ENCODE results near the gene FBRSL1.
"Not testable (repeated sequence)": the region's sequence is repeated elsewhere in the genome, so short reads cannot be mapped to it uniquely, and the experiment has no call there.

FBRSL1 gene

DNA sequence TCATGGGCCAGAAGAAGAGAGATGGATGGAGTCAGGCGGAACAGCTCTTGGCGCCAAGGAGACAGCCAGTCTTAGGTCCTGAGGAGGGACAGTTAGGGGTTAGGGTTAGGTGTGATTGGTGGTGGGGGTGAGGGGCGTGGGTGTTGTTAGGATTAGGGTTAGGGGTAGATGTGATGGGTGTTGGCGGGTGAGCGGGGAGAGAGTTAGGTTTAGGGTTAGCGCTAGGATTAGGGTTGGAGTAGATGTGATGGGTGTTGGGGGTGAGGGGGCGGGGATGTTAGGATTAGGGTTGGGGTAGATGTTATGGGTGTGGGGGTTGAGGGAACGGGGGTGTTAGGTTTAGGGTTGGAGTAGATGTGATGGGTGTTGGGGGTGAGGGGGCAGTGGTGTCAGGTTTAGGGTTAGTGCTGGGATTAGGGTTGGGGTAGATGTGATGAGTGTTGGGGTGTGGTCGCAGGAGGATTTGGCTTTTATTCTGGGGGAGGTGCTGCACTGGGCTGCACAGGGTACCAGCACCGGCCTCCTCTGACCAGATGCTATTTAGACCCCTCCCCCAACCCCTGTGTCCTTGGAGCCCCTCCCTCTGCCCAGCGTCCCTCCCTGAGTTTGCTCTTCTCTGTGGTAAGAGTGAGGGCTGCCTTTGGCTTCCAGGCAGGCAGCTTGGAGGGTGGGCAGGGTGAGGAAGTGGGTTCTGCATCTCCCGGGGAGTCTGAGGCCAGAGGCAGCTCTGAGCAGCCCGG, 35.6 kb upstream of the FBRSL1 start:
- no peak for DNase-seq

DNA sequence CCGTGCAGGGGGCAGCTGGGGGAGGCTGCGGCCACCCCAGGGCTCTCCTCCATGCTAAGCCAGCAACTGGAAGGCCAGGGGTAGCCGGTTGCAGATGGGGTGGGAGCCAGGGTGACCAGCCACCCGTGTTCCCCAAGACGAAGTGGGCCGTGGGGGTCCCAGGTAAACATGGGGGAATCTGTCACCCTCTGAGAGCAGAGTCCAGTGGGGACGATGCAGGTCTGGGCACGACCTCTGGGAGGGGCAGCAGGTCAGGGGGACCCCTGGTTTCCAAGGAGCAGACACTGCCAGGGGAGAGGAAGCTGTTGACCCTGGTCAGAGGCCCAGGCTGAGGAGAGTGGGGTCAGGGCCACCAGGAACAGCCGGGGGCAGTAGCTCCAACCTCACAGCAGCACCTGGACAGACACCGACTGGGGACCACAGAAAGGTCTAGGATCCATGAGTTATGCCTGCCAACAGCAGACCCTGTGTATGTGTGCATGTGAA, 35.0 kb upstream of the FBRSL1 start:
- no peak for DNase-seq

DNA sequence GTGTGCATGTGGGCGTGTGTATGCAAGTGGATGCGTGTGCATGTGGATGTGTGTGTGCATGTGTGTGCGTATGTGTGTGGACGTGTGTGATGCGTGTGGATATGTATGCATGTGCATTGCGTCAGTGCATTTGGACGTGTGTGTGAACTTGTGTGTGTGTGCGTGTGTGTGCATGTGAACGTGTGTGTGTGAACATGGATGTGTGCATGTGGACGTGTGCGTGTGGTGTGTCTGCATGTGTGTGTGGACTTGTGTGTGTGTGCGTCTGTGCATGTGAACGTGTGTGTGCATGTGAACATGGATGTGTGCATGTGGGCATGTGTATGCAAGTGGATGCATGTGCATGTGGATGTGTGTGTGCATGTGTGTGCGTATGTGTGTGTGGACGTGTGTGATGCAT, 34.4 kb upstream of the FBRSL1 start:
- DNase-seq = no peak

DNA sequence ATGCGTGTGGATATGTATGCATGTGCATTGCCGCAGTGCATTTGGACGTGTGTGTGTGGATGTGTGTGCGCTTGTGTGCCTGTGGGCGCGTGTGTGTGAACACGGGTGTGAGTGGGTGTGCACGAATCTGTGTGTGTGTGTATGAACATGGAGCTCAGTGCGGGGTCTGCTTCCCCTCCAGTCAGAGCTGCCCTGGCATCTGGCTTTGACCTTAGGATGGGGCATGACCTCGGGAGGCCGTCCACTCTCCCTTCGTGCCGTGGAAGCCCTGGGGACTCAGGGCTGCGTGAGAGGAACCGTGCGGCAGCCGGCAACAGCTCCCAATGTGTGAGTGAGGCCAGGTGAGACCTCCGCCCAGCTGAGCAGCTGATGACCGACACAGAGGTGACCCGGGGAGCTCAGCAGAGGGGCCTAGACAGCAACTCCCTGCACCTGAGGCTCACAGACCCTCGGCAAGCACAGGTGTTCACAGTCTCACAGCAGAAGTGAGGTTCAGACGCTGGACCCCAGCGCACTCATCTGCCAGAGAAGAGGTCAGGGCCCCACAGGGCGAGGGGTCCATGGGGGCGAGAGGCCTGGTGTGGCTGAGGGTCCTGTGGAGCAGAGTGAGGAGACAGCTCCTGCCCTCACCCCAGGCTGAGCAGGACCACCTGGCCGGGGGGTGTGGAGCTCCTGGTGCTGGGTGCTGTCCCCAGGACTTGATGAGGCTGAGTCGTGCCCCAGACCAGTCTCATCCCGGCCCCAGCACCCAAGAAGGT, 33.6 kb upstream of the FBRSL1 start:
- no peak for DNase-seq

DNA sequence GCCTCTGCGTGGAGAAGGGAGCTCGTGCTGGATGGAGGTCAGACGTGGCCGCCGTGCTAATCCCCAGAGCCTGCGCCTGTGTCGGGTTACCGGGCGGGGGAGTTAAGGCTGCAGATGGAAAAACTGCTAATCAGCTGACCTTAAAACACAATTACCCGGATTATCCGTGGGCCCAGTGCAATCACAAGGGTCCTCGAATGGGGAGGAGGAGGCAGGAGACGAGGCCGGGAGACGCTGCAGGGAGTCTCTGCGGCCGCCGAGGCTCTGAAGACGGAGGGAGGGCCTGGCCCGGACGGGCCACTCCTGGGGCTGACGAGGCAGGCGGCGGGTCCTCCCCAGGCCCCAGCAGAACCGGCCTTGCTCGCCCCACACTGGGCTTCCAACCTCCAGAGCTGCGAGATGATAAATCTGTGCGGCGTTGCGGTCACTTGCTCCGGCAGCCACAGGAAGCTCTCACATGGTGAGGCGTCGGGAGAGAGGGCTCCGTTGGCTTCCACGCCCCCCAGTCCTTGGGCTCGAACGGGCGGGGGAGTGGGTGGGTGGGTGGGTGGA, 32.9 kb upstream of the FBRSL1 start:
- DNase-seq = no peak

DNA sequence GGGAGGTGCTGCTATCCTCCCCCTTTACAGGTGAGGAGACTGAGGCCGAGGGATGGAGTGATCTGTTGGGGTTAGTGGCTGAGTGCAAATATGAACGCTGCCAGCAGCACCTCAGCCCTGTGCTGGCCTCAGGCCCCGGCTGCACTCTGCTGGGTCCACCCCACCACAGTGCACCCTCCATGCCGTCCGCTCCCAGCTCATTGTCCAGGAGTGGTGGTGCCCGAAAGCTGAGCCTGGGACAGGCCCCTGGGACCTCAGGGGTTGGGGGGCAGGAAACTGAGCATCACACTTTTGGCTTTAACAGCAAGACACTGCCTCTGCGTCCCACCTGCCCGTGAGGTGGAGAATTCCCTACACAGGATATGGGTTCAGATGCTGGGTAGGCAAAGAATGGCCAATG, 31.5 kb upstream of the FBRSL1 start:
- DNase-seq = no peak

DNA sequence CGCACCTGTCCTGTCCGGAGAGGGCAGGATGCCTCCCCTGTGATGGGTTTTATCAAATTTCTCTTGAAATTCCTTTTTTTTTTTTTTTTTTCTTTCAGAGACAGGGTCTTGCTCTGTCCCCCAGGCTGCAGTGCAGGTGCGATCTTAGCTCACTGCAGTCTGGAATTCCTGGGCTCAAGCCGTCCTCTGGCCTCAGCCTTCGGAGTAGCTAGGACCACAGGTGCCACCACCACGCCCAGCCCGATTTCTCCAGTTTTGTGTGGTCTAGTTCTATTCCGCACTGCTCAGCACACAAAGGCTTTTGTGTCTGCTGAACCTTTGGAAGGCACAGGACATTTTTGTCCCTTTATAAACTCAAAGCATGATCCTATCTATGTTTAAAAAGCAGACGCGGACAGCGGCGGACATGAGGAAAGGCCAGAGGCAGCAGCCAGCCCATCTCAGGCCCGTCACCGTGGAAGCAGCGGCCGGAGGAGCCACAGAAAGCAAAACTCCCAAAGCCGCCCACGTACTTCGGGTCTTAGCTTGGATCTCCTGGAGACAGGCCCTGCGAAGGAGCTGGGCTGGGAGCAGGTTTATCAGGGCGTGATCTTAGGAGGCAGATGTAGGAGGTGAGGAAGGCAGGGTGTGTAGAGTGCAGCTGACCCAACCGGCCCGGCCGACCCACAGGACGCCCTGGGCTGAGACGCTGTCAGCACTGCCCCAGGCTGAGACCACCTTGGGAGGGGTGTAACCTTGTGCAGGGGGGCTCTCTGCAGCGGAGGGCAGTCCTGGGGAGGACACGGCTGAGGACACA, 30.9 kb upstream of the FBRSL1 start:
- DNase-seq = no peak

DNA sequence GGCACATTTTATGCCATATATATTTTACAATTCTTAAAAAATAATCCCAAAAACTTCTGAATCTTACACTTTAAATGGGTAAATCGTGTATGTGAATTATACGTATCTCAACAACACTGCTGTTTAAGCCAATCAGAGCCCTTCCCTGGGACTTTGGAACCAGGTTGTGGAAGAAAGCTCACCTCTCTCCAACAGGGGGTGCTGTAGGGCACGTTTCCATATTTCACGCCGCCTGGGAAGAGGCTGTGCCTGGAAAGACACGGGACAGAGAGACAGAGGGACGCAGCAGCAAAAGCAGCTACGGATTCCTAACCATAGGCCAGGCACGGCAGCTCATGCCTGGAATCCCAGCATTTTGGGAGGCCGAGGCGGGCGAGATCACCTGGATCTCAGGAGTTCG, 29.4 kb upstream of the FBRSL1 start:
- peak; percentile 57 for DNase-seq

DNA sequence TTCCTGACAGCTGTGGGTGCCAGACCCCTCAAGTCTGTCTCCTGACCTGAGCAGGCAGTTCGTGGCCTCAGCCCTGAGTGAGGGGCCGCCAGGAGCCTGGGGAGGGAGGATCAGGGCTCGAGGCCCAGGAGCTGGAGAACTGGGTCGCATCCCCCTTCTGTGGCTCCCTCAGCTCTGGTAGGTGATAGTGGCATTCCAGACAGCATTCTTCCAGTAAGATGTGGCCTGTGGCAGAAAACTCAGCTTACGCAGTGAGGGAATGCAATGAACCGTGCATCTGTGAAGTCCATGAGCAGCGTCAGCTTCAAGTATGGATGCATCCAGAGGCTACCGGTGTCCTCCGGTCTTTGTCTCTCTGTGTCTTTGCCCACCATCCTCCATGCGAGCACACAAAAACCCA, 28.4 kb upstream of the FBRSL1 start:
- no peak for DNase-seq

DNA sequence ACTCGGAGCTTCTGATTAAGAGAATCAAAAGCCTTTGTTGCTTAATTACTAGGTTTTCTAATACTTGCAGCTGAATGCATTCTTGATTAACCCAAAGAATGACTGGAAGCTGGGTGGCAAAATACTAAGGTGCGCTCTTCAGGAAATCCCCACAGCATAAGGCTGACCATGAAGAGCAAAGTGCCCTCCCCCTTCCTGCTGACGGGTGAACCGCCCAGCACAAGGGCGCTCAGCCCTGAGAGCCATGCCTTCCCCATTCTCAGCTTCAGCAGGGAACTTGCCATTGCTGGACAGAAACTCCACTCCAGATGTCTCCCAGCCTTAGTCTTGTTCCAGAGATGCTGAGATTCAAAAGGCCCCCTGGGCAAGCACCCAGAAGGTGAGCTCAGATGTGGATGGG, 27.2 kb upstream of the FBRSL1 start:
- DNase-seq = no peak

DNA sequence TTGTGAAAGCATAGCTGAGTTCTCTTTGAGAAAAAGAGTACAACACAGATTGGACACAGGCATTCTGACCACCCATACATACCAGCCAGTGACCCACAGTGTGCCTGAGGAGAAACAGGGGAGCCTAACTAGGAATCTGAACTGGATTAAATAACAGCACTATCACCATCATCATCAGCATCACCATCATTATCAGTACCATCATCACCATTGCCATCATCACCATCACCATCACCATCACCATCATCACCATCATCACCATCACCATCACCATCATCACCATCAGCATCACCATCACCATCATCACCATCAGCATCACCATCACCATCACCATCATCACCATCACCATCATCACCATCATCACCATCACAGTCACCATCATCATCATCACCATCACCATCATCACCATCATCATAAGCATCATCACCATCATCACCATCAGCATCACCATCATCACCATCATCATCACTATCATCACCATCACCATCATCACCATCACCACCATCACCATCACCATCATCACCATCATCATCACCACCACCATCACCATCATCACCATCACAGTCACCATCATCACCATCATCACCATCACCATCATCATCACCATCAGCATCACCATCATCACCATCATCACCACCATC, 26.5 kb upstream of the FBRSL1 start:
- not testable (repeated sequence) for DNase-seq

DNA sequence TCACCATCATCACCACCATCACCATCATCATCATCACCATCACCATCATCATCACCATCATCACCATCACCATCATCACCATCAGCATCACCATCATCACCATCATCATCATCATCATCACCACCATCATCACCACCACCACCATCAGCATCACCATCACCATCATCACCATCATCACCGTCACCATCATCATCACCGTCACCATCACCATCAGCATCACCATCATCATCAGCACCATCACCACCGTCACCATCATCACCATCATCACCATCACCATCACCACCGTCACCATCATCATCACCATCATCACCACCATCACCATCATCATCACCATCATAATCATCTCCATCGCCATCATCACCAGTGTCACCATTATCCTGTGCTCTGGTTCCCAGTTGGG, 25.6 kb upstream of the FBRSL1 start:
- not testable (repeated sequence) for DNase-seq

DNA sequence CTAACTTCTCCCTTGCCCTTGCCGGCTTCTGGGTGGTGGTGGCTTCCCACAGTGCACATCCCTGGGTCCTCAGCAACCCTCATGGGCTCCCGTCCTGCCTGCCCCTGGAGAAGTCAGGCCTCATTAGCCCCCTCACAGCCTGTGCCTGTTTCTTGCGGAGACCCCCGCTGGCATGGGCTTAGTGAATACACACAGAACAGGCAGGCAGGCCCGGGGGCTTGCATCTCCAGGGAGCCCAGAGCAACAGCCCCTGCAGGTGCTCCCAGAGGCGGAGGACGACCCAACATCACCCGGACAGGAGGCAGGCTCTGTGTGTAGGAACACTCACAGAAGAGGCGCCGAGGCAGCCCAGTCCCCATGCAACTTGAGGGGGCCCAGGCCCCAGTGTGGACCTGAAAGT, 25.1 kb upstream of the FBRSL1 start:
- no peak for DNase-seq

DNA sequence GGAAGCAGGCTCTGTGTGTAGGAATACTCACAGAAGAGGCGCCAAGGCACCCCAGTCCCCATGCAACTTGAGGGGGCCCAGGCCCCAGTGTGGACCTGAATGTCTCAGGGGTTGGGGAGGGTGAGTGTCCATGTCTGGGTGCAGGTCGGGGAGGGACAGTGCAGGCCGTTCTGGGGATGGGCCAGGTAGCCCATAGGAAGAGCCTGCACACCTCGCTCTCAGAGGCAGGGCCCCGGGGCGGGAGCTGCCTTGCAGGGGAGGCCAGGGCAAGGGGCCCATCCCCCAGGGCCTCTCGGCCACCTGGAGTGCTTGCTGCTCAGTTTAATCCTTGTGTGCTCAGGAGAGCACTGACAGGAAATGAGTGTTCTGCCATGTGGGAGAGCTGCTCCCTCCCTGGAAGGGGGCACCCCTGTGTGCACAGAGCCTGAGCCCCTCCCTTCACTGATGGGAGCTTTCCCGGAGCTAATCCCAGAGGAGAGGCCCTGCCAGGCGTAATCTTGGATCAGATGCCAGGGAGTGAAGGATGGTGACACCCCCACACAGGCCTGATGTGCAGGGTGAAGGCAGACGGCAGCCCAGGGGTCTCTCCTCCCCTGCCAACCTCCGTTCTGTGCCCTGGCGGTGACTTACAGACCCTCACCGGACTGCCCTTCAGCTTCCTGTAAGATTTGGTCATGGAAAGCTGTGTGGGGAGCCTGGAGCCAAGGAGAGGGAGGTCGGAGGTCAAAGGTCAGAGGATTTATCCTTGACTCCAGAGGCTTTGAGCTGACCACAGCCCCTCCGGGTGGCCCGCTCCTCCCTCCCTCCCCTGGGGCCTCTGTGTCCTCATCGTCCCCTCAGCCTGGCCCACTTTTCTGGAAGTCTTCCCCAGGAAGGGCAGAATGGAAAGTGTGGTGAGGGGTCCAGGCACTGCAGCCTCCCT, 24.4 kb upstream of the FBRSL1 start:
- DNase-seq = no peak

DNA sequence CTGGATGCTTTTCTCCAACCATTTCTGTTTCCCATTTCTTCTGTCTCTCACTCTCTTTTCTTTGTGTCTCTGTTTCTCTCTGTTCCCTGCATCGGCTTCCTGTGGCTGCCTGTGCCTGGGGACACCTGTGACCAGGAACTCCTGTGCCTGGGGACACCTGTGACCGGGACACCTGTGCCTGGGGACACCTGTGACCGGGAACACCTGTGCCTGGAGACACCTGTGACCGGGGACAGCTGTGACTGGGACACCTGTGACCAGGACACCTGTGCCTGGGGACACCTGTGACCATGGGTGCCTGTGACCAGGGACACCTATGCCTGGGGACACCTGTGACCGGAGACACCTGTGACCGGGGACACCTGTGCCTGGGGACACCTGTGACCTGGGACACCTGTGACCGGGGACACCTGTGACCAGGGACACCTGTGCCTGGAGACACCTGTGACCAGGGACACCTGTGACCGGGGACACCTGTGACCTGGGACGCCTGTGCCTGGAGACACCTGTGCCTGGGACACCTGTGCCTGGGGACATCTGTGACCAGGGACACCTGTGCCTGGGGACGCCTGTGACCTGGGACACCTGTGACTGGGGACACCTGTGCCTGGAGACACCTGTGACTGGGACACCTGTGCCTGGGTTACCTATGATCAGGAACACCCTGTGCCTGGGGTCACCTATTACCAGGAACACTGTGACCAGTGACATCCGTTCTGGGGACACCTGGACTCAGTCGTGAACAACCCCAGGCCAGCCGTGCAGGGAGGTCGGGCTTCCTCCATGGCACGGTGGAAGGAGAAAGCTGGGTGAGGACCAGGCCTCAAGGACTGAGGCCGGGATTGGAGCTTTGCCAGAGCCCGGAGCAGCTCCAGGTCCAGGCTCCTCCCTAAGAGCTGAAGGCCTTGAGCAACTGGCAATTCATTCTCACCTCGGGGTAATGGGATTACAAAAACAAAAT, 23.4 kb upstream of the FBRSL1 start:
- DNase-seq = no peak

DNA sequence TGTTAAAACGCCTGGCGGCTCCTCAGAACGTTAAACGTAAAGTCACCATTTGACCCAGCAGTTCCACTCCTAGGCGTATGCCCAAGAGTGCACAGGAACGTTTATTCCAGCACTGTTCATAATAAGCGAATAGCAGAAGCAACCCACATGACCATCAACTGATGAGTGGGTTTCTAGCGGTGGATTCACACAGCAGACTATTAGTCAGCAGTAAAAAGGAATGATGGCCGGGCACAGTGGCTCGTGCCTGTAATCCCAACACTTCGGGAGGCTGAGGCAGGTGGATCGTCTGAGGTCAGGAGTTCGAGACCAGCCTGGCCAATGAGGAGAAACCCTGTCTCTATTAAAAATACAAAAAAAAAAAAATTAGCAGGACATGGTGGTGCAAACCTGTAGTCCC, 22.4 kb upstream of the FBRSL1 start:
- no peak for DNase-seq

DNA sequence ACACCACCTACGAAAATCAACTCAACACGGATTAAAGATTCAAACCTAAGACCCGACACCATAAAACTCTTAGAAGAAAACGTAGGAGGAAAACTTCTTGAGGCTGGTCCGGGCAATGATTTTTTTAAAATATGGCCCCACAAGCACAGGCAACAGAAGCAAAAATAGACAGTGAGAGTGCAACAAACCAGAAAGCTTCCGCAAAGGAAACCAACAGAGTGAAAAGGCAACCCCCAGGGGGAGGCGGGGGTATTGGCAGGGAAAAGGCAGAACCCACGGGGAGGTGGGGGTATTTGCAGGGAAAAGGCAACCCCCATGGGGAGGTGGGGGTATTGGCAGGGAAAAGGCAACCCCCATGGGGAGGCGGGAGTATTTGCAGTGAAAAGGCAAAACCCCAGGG, 20.5 kb upstream of the FBRSL1 start:
- DNase-seq = peak; percentile 40

DNA sequence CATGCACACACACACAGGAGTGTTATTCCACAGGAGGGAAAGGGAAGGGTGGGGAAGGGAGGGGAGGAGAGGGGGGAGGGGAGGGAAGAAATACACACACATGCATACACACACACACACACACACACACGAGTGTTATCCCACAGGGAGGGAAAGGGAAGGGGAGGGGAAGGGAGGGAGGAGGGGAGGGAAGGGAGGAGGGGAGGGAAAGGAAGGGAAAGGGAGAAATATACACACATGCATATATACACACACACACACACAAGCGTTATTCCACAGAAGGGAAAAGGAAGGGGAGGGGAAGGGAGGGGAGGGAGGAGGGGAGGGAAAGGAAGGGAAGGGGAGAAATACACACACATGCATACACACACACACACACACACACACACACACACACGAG, 19.6 kb upstream of the FBRSL1 start:
- no peak for DNase-seq

DNA sequence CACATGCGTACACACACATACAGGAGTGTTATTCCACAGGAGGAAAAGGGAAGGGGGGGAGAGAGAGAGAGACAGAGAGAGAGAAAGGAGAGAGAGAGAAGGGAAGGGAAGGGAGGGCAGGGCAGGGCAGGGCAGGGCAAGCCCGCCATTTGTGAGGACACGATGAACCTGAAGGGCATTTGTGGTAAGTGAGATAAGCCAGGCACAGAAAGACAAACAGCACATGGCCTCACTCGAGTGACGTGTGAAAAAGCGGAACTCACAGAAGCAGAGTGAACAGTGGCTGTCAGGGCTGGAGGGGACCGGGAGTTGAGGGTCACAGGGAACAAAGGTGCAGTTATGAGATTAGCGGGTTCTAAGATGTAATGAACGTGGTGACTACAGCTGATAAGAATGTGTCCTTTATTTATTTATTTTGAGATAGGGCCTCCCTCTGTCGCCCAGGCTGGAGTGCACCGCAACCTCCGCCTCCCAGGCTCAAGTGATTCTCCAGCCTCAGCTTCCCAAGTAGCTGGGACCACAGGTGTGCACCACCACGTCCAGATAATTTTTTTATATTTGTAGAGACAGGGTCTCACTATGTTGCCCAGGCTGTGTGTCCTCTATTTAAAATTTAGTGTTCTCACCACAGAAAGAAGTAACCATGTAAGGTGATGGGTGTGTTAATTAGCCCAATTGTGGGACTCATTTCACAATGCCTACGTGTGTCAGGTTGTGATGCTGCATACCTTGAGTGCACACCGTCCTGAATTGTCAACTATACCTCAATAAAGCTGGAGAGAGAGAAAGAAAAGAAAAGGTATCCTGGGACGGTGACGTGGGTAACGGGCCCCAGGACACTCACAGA, 18.7 kb upstream of the FBRSL1 start:
- DNase-seq = peak; percentile 98
